GM12801 (cell line): ENCODE data around the gene KRT7.

Source experiments
- TF ChIP-seq, protein P1 (sequence below): IDR thresholded peaks from one replicate; pipeline ENCODE4 v1.5.1; 2011; ENCODE audit warnings: control low read depth; ENCODE audit not compliant: insufficient read length; ENCODE audit errors: extremely low read depth

The KRT7 gene

DNA sequence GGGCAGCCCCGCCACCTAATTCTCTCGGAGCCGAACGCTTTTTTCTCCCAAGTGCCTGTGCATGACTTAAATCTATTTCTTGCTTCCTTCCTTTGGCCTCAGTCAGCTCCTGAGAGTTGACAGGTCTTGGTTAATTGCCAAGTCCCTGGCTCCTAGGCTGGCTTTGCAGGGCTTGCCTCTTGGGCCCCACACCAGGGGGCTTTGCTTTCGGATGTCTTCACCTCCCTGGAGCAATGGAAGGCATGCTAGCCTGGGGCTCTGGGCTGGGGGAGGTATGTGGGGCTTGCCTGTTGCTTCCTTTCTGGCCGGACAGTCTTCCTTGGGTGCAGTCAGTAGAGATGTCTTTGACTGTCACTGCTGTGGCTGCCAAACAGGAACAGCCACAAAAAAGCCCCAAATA, 39.1 kb upstream of the KRT7 start:
- TF ChIP-seq, protein P1, sequence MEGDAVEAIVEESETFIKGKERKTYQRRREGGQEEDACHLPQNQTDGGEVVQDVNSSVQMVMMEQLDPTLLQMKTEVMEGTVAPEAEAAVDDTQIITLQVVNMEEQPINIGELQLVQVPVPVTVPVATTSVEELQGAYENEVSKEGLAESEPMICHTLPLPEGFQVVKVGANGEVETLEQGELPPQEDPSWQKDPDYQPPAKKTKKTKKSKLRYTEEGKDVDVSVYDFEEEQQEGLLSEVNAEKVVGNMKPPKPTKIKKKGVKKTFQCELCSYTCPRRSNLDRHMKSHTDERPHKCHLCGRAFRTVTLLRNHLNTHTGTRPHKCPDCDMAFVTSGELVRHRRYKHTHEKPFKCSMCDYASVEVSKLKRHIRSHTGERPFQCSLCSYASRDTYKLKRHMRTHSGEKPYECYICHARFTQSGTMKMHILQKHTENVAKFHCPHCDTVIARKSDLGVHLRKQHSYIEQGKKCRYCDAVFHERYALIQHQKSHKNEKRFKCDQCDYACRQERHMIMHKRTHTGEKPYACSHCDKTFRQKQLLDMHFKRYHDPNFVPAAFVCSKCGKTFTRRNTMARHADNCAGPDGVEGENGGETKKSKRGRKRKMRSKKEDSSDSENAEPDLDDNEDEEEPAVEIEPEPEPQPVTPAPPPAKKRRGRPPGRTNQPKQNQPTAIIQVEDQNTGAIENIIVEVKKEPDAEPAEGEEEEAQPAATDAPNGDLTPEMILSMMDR, result no peak

DNA sequence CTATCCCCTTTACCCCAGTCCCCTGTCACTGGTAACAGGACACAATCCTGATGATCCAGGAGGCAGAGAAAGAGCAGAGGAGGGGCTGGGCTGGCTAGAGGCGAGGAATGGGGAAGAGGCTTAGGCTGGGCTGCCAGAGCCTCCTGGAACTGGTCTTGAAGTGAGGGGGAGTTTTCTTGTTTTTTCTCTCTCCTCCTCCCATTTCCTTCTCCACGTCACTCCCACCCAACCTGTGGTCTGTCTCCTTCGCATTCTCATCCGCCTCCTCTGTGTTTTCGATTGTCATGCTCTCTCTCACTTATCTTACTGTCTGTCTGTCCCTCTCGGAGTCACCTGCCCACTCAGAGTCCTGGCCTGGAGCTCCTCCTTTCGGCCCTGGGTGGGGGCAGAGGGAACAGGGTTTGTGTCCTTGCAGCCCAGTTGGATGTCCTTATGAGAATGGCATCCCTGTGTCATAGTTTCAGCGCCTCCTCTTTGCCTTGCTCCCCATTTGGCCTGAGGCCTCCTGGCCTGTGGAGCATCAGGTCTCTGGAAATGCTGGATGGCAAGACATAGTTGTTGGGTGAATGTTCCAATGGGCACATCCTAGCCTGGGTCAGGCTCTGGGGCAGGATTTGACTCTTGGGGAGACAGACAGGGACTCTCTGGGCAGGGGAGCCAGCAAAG, 37.8 kb upstream of the KRT7 start:
- TF ChIP-seq, protein P1, result no peak

DNA sequence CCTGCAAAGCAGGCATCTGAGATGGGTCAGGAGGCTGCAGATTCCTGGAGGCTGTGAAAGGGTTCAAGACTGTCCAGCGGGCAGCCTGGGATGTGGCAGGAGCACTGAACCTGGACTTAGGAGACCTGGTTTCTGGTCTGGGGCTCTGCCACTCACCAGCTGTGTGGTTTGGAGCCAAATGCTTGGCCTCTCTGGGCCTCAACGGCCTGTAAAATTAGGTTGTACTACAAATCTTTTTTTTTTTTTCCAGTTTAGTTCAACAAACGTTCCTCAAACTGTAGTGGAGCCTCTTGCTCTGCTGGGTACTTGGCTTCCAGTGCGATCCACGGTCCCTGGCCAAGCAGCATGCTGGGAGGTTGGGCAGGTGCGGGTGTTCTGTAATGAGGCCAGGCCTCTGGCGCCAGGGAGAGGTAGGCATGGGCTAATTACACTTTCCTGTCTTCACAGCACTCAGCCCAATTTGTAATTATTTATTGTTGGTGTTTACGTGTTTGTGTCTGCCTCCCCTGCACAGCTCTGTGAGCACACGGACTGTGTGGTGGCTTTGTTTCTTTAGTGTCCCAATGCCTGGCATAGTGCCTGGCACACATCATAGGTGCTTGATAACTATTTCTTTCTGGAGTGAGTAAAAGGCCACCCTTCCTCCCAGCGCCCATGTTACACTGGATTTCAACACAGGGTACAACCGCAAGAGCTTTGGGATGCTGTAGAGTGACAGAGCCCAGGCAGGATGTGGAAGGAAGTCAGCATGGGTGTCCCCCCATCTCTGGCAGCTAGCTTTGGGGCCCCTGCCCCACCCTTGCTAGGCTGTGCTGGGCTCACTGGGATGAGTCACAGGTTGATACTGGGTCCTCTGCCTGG, 35.4 kb upstream of the KRT7 start:
- TF ChIP-seq, protein P1, result no peak

DNA sequence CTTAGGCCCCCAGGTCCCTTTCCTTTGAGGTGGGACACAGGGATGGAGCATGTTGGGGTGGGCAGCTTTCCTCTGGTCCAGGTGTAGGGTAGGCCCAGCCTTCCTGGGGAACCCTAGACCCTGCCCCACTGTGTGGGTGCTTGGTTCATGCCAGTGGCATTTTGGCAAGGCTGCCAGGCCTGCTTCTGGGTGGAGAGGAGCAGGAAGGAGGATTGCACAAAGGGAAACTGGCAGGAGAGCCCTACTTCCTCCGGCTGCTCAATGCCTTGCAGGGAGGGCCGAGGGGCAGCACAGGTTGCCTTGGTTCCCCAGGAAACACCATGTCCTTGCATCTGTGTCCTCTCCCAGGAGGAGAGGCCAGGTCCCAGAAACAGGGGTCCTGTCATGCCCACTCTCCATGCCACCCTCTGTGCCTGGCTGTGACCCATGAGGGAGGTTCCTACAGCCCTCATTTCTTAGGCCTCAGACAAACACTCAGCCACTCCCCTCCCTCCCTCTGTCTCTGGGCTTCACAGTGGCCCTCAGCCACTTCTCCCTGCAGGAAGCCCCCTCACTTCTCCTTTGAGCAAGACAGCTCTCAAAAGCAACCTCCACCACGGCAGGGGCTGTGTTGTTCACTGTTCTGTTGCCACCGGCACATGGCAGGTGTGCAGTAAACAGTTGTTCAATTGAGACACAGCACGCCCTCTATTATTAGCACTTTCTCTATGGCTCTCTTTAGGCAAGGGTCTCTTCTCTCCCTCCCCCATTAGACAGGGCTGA, 34.4 kb upstream of the KRT7 start:
- TF ChIP-seq, protein P1, result no peak

DNA sequence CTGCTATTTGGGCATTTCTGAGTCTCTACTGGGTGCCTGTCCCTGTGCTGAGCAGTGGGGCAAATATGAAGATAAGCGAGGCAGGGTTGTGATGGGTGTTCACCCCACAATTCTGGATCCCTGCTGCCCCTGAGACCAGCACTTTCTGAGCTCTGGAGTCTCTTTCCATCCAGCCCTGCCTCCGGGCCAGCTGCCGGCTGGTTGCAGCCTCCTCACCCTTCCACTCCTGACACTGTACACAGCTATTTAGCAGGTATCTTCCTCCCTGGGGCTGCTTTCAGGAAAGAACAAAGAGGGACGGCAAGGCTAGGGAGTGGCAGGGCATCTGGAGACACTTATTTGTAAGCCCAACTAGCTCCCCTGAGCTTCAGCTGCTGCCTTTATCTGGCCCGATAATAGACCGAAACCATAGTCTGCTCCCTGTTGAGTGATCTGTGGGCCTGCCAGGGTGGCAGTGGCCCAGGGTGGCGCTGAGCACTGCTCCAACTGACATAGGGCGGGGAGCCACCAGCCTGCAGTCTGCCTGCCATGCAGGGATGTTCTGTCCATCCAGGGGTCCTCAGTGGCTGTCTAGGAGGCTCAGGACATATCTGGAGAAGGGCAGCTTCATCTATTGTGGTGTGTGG, 33.6 kb upstream of the KRT7 start:
- TF ChIP-seq, protein P1, result no peak

DNA sequence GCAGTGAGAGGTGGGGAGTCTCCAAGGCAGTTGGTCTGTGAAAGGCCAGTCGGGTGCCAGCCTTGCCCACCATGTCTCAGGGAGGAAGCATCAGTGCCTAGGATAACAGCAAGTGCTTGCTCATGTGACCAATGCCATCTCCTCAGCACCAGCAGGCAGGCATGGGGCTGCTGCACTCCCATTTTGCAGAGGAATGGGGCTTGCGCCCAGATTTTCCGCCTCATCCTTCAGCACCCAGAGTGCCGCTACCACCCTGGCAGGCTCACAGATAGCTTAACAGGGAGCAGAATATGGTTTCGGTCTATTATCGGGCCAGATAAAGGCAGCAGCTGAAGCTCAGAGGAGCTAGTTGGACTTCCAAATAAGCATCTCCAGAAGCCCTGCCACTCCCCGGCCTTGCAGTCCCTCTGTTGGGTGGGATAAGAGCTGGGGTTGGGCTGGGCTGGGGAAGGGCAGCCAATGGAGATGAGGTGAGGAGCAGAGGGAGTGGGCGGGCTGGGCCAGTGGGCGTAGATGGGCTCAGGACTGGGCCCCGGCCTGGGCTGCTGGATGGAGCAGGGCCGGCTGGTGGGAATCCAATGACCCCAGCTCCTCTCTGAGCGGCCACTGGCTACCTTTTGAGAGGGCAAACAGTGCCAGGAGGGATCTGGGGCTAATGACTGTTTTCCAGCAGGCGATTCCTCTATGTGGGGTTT, 32.8 kb upstream of the KRT7 start:
- TF ChIP-seq, protein P1, result no peak
